Thymus (tissue), 11 donors: ENCODE measurements around the gene LARP1. TPM values are rescaled to one million over a fixed set of nuclear protein-coding genes. Genes with fewer than 3 reads are reported as not detected.
"Not testable (repeated sequence)": the region's sequence is repeated elsewhere in the genome, so short reads cannot be mapped to it uniquely, and the experiment has no call there.

ENCODE experiments used
- DNase-seq, 9 donors: peaks; one replicate each; pipeline ENCODE4 v3.0.0-alpha.2; 2013; ENCODE audit warnings: low spot score in 9 of 9, low read depth in 6 of 9, missing footprints in 1 of 9
- H3K27ac ChIP-seq, 2 donors: one replicate each; pipeline ENCODE4 v1.5.1; 2013; ENCODE audit warnings: control low read depth in 1 of 2, low read depth in 1 of 2, low read length in 1 of 2, mild to moderate bottlenecking in 1 of 2, moderate library complexity in 1 of 2
- H3K27me3 ChIP-seq, 2 donors: one replicate each; pipeline ENCODE4 v1.5.1; 2013; ENCODE audit warnings: low read length in 1 of 2; ENCODE audit not compliant: control insufficient read depth in 2 of 2, insufficient read depth in 1 of 2
- H3K36me3 ChIP-seq, 2 donors: one replicate each; pipeline ENCODE4 v1.5.1; 2013; ENCODE audit warnings: low read length in 1 of 2, mild to moderate bottlenecking in 1 of 2, moderate library complexity in 1 of 2; ENCODE audit not compliant: control insufficient read depth in 2 of 2, insufficient read depth in 2 of 2
- H3K4me1 ChIP-seq, 2 donors: one replicate each; pipeline ENCODE4 v1.5.1; 2013; ENCODE audit warnings: low read length in 2 of 2; ENCODE audit not compliant: control insufficient read depth in 2 of 2, insufficient read depth in 2 of 2
- H3K4me3 ChIP-seq, 2 donors: one replicate each; pipeline ENCODE4 v1.5.1; 2013; ENCODE audit warnings: low read length in 2 of 2, control low read depth in 1 of 2, mild to moderate bottlenecking in 1 of 2
- H3K9me3 ChIP-seq, 2 donors: one replicate each; pipeline ENCODE4 v1.5.1; 2013; ENCODE audit warnings: low read length in 1 of 2, mild to moderate bottlenecking in 1 of 2; ENCODE audit not compliant: control insufficient read depth in 2 of 2, insufficient read depth in 1 of 2
- WGBS: extraction: QIAGEN DNeasy Blood & Tissue Kit; methylation state at CpG from one replicate; pipeline ENCODE4 v1.1.7; 2013; 5-methylcytosine and 5-hydroxymethylcytosine counted together
- polyA plus RNA-seq: library from polyadenylated mRNA; stranded (reverse); fragments of 200-250 nt; gene quantifications from one replicate; pipeline ENCODE4 v1.2.3, GENCODE V29; 2013
- total RNA-seq: library from RNA; stranded (reverse); fragments of 120-200 nt; gene quantifications from one replicate; pipeline ENCODE4 v1.2.4, GENCODE V29; 2013
- donor health status: healthy.

LARP1 gene
- total and polyA plus RNA-seq, 2 donors = 25.7 to 28.5 TPM

DNA sequence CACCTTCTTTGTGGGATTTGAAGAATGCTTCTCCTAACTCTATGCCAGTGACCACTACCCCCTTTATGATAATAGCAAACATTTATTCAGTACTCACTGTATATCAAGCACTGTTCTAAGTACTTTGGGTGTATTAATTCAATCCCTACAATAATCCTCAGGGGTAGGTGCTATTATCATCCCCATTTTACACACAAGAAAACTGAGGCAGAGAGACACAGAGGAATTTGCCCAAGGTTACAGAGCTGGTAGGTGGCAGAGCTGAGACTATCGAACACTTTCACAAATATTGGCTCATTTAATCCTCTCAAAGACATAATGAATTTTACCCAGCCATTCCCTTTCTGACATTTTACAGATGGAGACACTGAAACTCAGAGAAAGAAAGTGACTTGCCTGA, 9.8 kb upstream of the LARP1 start:
- Histone ChIP-seq H3K9me3 (no peaks in the 10 kb centered on the region), H3K4me3 (no peak overlapping the region), H3K27me3 (no peaks in the 10 kb centered on the region), H3K27ac (no peak overlapping the region), H3K4me1 (no peaks in the 10 kb centered on the region), H3K36me3 (no peaks in the 10 kb centered on the region)
- DNase-seq = no peak
- 100% methylated on average over 1 of the region's 1 CpG for WGBS

DNA sequence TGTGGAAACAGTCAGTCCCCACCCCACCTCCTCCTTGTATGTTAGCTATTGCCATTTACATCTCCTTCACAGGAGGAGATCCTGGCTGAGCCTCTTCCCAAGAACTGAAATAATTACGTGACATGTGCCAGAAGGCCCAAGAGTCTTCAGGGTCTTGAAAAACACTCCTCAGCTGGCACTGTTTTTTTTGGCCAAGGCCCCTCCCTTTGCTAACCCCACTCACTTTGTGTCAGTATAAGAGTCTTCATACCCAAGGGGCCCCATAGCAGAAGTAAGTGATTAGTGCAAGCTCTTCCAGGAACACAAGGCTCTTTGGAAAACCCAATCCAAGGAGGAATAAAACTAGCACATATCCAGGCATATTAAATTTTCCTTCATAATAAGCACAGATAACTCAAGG, 5.7 kb upstream of the LARP1 start:
- Histone ChIP-seq H3K27me3 (no peaks in the 10 kb centered on the region), H3K4me3 (no peak overlapping the region), H3K4me1 (peaks cover 4 to 10% of the 10 kb centered on the region in 2 donors), H3K9me3 (no peaks in the 10 kb centered on the region), H3K27ac (no peak overlapping the region), H3K36me3 (no peaks in the 10 kb centered on the region)
- no peak for DNase-seq
- 92% methylated on average over 1 of the region's 1 CpG for WGBS

DNA sequence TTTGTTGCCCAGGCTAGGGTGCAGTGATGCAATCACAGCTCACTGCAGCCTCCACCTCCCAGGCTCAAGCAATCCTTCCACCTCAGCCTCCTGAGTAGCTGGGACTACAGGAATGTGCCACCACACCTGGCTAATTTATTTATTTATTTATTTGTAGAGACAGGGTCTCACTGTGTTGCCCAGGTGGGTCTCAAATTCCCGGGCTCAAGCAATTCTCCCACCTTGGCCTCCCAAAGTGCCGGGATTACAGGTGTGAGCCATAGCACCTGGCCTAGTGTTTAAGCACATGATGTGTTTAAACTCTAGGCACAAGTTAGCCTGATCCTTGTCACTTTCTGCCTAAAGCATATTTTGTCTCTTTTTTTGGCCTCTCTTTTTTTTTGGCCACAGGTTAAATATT, 4.5 kb upstream of the LARP1 start:
- H3K36me3 ChIP-seq, H3K9me3 ChIP-seq, DNase-seq, H3K4me3 ChIP-seq, H3K27ac ChIP-seq, H3K27me3 ChIP-seq: not testable (repeated sequence)
- 98% methylated on average over 2 of the region's 2 CpGs for WGBS
- H3K4me1 ChIP-seq = peaks cover 5 to 11% of the 10 kb centered on the region in 2 donors

DNA sequence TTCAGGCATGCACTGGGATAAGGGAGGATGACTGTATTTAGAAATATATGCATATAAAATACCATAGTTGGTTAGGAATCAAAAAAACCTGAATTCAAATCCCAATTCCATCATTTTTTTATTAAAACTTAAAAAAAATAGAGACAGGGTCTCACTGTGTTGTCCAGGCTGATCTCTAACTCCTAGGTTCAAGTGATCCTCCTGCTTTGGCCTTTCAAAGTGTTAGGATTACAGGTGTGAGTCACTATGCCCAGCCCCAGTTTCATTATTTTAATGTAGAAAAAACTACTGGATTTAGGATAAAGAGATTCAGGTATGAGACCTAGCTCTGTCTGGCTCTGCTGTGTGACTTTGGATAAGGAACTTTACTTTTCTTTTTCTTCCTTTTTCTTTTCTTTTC, 3.3 kb upstream of the LARP1 start:
- Histone ChIP-seq H3K27ac (no peak overlapping the region), H3K36me3 (no peaks in the 10 kb centered on the region), H3K4me3 (no peak overlapping the region), H3K27me3 (no peaks in the 10 kb centered on the region), H3K4me1 (peaks cover 5 to 11% of the 10 kb centered on the region in 2 donors), H3K9me3 (peaks cover 0 to 2% of the 10 kb centered on the region in 2 donors)
- DNase-seq = no peak

DNA sequence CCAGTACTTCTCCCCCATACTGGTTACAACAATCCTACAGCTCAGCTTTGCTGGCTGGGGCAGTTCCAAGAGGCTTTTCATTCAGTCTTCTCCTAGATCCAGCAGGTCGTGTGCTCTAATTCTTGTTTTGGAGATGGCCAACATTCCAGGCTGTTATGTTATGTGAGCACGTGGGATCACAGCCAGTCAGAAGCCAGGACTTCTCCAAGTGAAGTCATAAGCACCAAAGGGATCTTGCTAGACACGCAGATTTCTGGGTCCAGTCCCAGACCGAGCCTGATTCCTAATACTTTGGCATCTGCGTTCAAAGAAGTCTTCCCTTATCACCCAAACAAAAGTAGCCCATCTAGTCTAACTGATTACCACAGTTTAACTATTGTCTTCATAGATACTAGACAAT, 1.4 kb upstream of the LARP1 start:
- Histone ChIP-seq H3K9me3 (peaks cover 0 to 2% of the 10 kb centered on the region in 2 donors), H3K4me3 (no peak overlapping the region), H3K27ac (peak overlapping the region in 1 of 2 donors; percentile 75), H3K4me1 (peaks cover 12 to 18% of the 10 kb centered on the region in 2 donors), H3K36me3 (no peaks in the 10 kb centered on the region), H3K27me3 (no peaks in the 10 kb centered on the region)
- WGBS = 92% methylated on average over 5 of the region's 5 CpGs
- peak in 1 of 9 donors; percentile 20 for DNase-seq

DNA sequence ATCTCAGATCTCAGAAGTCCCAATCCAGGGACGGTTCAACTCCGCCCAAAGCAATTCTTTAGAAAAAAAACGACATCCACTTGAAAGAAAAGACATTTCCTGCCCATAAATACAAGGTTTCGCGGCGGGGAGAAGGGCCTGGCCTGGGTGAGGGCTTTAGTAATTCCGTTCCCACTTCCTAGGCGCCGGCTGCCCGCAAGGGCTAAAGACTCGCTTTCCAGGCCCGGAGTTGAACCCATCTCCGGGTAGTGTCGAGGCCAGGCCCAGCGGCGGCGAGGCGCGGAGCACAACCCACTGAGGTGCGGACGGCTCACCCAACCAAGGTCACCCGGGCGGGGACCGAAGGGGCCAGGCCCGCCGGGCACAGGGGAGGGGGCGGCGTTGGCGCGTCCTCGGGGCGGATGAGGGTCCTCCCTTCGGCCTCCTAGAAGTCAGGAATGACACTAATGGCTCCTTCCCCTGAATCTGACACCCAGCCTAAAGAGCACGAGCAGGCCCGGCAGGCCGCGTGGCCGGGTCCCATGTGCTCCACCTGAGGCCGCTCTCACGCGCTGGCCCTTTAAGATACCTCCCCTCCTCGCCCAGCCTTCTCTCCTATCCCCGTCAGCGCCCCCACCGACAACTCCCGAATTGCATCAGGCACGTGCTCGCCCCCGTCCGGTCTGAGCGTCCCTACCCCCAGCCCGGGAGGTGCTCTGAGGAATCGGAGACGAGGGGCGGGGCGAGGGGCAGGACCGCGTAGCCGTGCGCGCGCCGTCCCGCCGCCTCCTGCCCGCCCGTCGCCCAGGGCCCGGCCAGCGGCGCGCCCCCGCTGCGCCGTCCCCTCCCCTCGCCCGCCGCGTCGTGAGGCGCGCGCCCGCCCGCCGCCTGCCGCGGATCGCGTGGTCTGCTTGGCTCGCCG, 467 bp upstream of the LARP1 start:
- Histone ChIP-seq H3K4me3 (peak overlapping the region; percentile 62 to 91), H3K27me3 (no peaks in the 10 kb centered on the region), H3K36me3 (no peaks in the 10 kb centered on the region), H3K9me3 (peaks cover 0 to 2% of the 10 kb centered on the region in 2 donors), H3K4me1 (peaks cover 15 to 18% of the 10 kb centered on the region in 2 donors), H3K27ac (peak overlapping the region; percentile 75 to 94)
- under 1% methylated on average over 91 of the region's 92 CpGs for WGBS
- peak; percentile 89 to 99 (median 98) for DNase-seq

DNA sequence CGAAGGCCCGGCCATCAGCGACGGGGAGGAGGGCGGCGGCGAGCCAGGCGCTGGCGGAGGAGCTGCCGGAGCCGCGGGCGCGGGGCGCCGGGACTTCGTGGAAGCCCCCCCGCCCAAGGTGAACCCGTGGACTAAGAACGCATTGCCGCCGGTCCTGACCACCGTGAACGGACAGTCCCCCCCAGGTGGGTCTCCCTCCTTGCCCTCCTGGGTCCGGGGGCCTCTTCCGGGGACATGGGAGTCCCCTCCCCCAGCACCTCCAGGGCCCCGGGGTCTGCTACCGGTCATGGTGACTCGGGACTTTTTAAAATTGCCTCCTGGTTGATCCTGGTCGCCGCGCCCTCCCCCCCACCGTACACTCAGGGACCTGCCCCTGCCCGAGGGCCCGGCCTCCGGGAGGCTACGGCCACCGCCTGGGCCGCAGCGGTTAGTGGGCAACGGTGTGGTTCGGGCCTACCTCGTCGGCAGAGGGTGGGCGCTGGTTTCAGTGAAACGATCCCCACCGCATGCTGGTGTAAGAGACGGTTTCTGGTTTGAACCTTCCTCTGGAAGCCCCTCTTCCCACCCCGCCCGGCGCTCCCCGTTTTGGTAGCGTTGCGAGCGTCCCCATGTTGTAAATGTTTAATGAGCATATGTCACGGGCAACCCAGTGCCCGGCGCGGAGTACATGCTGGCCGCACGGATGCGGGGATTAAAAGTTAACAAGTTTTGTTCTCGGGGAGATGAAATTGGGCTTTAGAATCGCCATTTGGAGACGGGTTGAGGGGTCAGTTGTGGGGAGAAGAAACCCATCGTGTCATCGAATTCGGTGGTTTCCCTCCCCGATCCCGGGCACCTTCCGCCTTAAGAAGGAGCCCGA, 1.1 kb downstream of the LARP1 start:
- peak in 3 of 9 donors; percentile 34 to 60 (median 41) for DNase-seq
- no peaks in the 10 kb centered on the region for H3K27me3 ChIP-seq
- H3K4me1 ChIP-seq = peaks cover 19 to 22% of the 10 kb centered on the region in 2 donors
- peak overlapping the region; percentile 62 to 91 for H3K4me3 ChIP-seq
- H3K27ac ChIP-seq = peak overlapping the region; percentile 85 to 90
- WGBS = under 1% methylated on average over 72 of the region's 72 CpGs
- no peaks in the 10 kb centered on the region for H3K36me3 ChIP-seq
- peaks cover 0 to 2% of the 10 kb centered on the region in 2 donors for H3K9me3 ChIP-seq

DNA sequence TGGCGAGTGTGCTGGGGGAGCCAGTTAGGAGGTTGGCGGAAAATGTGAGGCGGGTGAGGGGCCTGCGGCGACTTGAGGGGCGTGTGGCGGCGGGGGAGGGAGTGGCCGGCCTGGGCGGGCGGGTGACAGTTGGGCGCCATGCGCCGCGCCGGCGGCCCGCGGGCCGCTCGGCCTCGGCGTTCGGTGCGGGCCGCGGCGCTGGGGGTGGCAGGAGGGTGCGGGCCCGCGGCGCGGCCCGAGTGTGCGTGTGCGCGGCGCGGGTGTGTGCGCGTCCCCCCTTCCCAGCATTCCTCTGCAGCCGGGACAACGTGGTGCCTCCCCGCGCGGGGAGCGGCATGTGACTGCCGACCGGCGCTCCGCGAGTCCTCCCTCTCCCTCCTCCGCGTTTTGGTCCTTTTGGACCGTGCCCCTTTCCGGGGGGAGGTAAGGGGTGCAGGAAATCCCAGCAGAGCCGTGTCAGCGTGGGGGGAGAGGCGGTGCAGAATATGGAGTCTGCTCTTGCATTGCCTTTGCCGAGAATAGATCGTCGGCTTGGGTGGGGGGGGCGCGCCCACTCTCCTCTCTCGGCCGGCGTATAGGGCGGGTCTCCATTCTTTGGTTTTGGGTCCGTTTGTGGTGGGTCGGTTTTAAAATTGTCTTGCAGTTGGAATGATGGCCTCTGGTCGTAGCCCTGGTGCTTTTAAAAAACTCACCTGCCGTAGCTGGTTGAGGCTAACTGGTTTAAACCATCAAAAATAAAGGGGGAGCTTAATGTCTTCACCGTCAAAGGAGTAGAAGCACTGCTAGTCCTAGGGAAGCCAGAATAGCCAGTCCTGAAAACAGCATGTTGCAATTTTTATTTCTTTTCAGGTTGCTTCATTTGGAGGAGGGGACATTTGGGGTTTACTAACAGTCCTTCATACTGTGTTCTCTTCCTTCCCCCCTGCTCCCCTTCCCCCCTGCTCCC, 2.0 kb downstream of the LARP1 start:
- WGBS = under 1% methylated on average over 73 of the region's 73 CpGs
- H3K27ac ChIP-seq = peak overlapping the region; percentile 85 to 90
- no peaks in the 10 kb centered on the region for H3K36me3 ChIP-seq
- peaks cover 23 to 25% of the 10 kb centered on the region in 2 donors for H3K4me1 ChIP-seq
- peaks cover 0 to 2% of the 10 kb centered on the region in 2 donors for H3K9me3 ChIP-seq
- peak in 5 of 9 donors; percentile 46 to 67 (median 52) for DNase-seq
- H3K4me3 ChIP-seq = peak overlapping the region; percentile 62 to 91
- no peaks in the 10 kb centered on the region for H3K27me3 ChIP-seq
